ENCODE data around the gene HS6ST3. TPM values are rescaled to one million over a fixed set of nuclear protein-coding genes. Genes with fewer than 3 reads are reported as not detected.

The HS6ST3 gene
- total RNA-seq, 1 experiment from 2014 or later, result not detected

GRCh38 chr13:96810104-96810503, 720.2 kb downstream of the HS6ST3 start:
- Histone ChIP-seq H3K4me3 (ENCODE audit: low read depth, low read length) (no peak overlapping the region), H3K4me1 (peaks cover 7% of the 10 kb centered on the region; the same call in 1 of the 2 replicates), H3K36me3 (ENCODE audit: control insufficient read depth, insufficient read depth, low read length) (no peaks in the 10 kb centered on the region), H3K9me3 (no peaks in the 10 kb centered on the region), H3K27me3 (replicated peaks; ENCODE audit: control insufficient read depth, insufficient read depth, low read length) (no peaks in the 10 kb centered on the region)
- H3K4me3 Mint-ChIP-seq (ENCODE audit: unreplicated experiment), result no peak overlapping the region
- intact Hi-C loops (cut with micrococcal nuclease; ENCODE audit: unreplicated experiment), result no loop called here
- no peaks in the 10 kb centered on the region for H3K36me3 Mint-ChIP-seq (ENCODE audit: insufficient read depth, unreplicated experiment)
- no peak for DNase-seq
- H3K27ac Mint-ChIP-seq (ENCODE audit: unreplicated experiment), result no peak overlapping the region
- ChIA-PET CTCF (no interaction called here), POLR2A (no interaction called here)
- no peaks in the 10 kb centered on the region for H3K4me1 Mint-ChIP-seq (ENCODE audit: low read depth, unreplicated experiment)
- peaks cover 13% of the 10 kb centered on the region for H3K27me3 Mint-ChIP-seq (ENCODE audit: insufficient read depth, unreplicated experiment)
- BruUV-seq (replicated peaks), result no TSS peak
- no peak for TF ChIP-seq CTCF (IDR thresholded peaks at IDR 0.05; ENCODE audit: insufficient read depth in 1 of 2, low read depth in 1 of 2, low read length in 1 of 2, severe bottlenecking in 1 of 2, unreplicated experiment in 1 of 2)
- peaks cover 27% of the 10 kb centered on the region for H3K9me3 Mint-ChIP-seq (ENCODE audit: unreplicated experiment)

- Mint-ChIP-seq H3K4me1 (ENCODE audit: low read depth, unreplicated experiment) (no peaks in the 10 kb centered on the region), H3K27me3 (ENCODE audit: insufficient read depth, unreplicated experiment) (peaks cover 10% of the 10 kb centered on the region), H3K36me3 (ENCODE audit: insufficient read depth, unreplicated experiment) (no peaks in the 10 kb centered on the region), H3K9me3 (ENCODE audit: unreplicated experiment) (peaks cover 32% of the 10 kb centered on the region), H3K27ac (ENCODE audit: unreplicated experiment) (no peak overlapping the region), H3K4me3 (ENCODE audit: unreplicated experiment) (no peak overlapping the region)
- peaks cover 7% of the 10 kb centered on the region; the same call in 1 of the 2 replicates for H3K4me1 ChIP-seq
- no peak for DNase-seq
- H3K27me3 ChIP-seq (replicated peaks; ENCODE audit: control insufficient read depth, insufficient read depth, low read length), result no peaks in the 10 kb centered on the region
- no peak for TF ChIP-seq CTCF (IDR thresholded peaks at IDR 0.05; ENCODE audit: insufficient read depth in 1 of 2, low read depth in 1 of 2, low read length in 1 of 2, severe bottlenecking in 1 of 2, unreplicated experiment in 1 of 2)
- intact Hi-C loops (cut with micrococcal nuclease; ENCODE audit: unreplicated experiment), result no loop called here
- H3K4me3 ChIP-seq (ENCODE audit: low read depth, low read length), result no peak overlapping the region
- H3K9me3 ChIP-seq, result no peaks in the 10 kb centered on the region
- no TSS peak for BruUV-seq (replicated peaks)
- no peaks in the 10 kb centered on the region for H3K36me3 ChIP-seq (ENCODE audit: control insufficient read depth, insufficient read depth, low read length)
- ChIA-PET POLR2A (no interaction called here), CTCF (no interaction called here)
Measured at GRCh38 chr13:96811049-96811448, 721.1 kb downstream of the HS6ST3 start.

- peaks cover 4% of the 10 kb centered on the region for H3K27me3 Mint-ChIP-seq (ENCODE audit: insufficient read depth, unreplicated experiment)
- H3K9me3 Mint-ChIP-seq (ENCODE audit: unreplicated experiment), result peaks cover 22% of the 10 kb centered on the region
- Histone ChIP-seq H3K27me3 (replicated peaks; ENCODE audit: control insufficient read depth, insufficient read depth, low read length) (no peaks in the 10 kb centered on the region), H3K4me3 (ENCODE audit: low read depth, low read length) (no peak overlapping the region), H3K4me1 (no peaks in the 10 kb centered on the region), H3K36me3 (ENCODE audit: control insufficient read depth, insufficient read depth, low read length) (no peaks in the 10 kb centered on the region), H3K9me3 (no peaks in the 10 kb centered on the region)
- no peak for DNase-seq
- H3K36me3 Mint-ChIP-seq (ENCODE audit: insufficient read depth, unreplicated experiment), result no peaks in the 10 kb centered on the region
- no peak for TF ChIP-seq CTCF (IDR thresholded peaks at IDR 0.05; ENCODE audit: insufficient read depth in 1 of 2, low read depth in 1 of 2, low read length in 1 of 2, severe bottlenecking in 1 of 2, unreplicated experiment in 1 of 2)
- intact Hi-C loops (cut with micrococcal nuclease; ENCODE audit: unreplicated experiment), result no loop called here
- CTCF ChIA-PET, result no interaction called here
- no TSS peak for BruUV-seq (replicated peaks)
- H3K4me3 Mint-ChIP-seq (ENCODE audit: unreplicated experiment), result no peak overlapping the region
- no peaks in the 10 kb centered on the region for H3K4me1 Mint-ChIP-seq (ENCODE audit: low read depth, unreplicated experiment)
- POLR2A ChIA-PET, result no interaction called here
- no peak overlapping the region for H3K27ac Mint-ChIP-seq (ENCODE audit: unreplicated experiment)
Measured at GRCh38 chr13:96816261-96816660, 726.4 kb downstream of the HS6ST3 start.
